ENCODE data around the gene SPCS2.

DNA sequence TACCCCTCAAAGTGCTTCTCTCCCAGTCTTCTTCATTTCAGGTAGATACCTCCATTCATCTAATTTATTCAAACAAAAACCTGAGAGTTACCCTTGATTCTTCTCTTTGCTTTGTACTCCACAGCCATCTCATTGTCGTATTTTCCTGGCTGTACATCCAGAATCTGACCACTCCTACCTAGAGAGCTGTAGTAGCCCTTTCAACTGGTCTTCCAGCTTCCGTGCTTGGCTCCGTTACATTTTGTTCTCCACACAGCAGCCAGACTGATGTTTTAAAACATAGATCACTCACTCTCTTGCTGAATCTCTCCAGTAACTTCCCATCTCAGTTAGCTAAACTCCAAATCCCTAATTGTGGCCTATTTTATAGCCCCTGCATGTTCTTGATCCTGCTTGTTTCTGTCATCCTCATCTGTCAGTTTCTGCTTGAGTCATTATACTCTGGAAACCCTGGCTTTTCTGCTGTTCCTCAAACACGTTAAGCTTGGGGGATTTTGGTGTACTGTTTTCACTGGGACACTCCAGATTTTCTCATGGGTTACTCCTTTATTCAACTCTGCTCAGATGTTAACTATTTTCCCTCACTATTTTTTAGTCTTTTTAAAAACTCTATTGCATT lies 7.4 kb downstream of the SPCS2 start:
- TF ChIP-seq, protein P1, sequence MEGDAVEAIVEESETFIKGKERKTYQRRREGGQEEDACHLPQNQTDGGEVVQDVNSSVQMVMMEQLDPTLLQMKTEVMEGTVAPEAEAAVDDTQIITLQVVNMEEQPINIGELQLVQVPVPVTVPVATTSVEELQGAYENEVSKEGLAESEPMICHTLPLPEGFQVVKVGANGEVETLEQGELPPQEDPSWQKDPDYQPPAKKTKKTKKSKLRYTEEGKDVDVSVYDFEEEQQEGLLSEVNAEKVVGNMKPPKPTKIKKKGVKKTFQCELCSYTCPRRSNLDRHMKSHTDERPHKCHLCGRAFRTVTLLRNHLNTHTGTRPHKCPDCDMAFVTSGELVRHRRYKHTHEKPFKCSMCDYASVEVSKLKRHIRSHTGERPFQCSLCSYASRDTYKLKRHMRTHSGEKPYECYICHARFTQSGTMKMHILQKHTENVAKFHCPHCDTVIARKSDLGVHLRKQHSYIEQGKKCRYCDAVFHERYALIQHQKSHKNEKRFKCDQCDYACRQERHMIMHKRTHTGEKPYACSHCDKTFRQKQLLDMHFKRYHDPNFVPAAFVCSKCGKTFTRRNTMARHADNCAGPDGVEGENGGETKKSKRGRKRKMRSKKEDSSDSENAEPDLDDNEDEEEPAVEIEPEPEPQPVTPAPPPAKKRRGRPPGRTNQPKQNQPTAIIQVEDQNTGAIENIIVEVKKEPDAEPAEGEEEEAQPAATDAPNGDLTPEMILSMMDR (IDR thresholded peaks at IDR 0.05): no peak
- TF ChIP-seq POLR2A (IDR thresholded peaks at IDR 0.05): no peak
